GM18861 (cell line): ENCODE results near the gene KCNMB4.
"Not testable (repeated sequence)": the region's sequence is repeated elsewhere in the genome, so short reads cannot be mapped to it uniquely, and the experiment has no call there.

Experiments
- ATAC-seq: cut with Tn5 transposase; IDR thresholded peaks from one replicate; pipeline ENCODE4 v1.9.1; 2021; ENCODE audit not compliant: unreplicated experiment

KCNMB4 gene

GRCh38 chr12:70367258-70368141, 1.4 kb downstream of the KCNMB4 start:
- ATAC-seq = no peak

GRCh38 chr12:70372881-70373280, 6.8 kb downstream of the KCNMB4 start:
- no peak for ATAC-seq

GRCh38 chr12:70379846-70380245, 13.8 kb downstream of the KCNMB4 start:
- no peak for ATAC-seq

- no peak for ATAC-seq
Measured at GRCh38 chr12:70383484-70383883, 17.4 kb downstream of the KCNMB4 start.

GRCh38 chr12:70383886-70384285, 17.8 kb downstream of the KCNMB4 start:
- no peak for ATAC-seq

GRCh38 chr12:70386771-70387170, 20.7 kb downstream of the KCNMB4 start:
- no peak for ATAC-seq

GRCh38 chr12:70389678-70390077, 23.6 kb downstream of the KCNMB4 start:
- no peak for ATAC-seq

GRCh38 chr12:70392631-70393030, 26.5 kb downstream of the KCNMB4 start:
- not testable (repeated sequence) for ATAC-seq

GRCh38 chr12:70393787-70394499, 27.9 kb downstream of the KCNMB4 start:
- no peak for ATAC-seq

GRCh38 chr12:70398002-70398401, 31.9 kb downstream of the KCNMB4 start:
- ATAC-seq = no peak

GRCh38 chr12:70398862-70399261, 32.8 kb downstream of the KCNMB4 start:
- no peak for ATAC-seq

- ATAC-seq = no peak
Measured at GRCh38 chr12:70399311-70399710, 33.2 kb downstream of the KCNMB4 start.

- no peak for ATAC-seq
Measured at GRCh38 chr12:70400124-70400523, 34.0 kb downstream of the KCNMB4 start.

GRCh38 chr12:70402597-70402996, 36.5 kb downstream of the KCNMB4 start:
- ATAC-seq = no peak

GRCh38 chr12:70403826-70404225, 37.7 kb downstream of the KCNMB4 start:
- no peak for ATAC-seq

GRCh38 chr12:70408004-70408790, 42.1 kb downstream of the KCNMB4 start:
- ATAC-seq = no peak

GRCh38 chr12:70415987-70416386, 49.9 kb downstream of the KCNMB4 start:
- no peak for ATAC-seq

- ATAC-seq = no peak
Measured at GRCh38 chr12:70417121-70417520, 51.0 kb downstream of the KCNMB4 start.

GRCh38 chr12:70418101-70418500, 52.0 kb downstream of the KCNMB4 start:
- ATAC-seq = no peak

- no peak for ATAC-seq
Measured at GRCh38 chr12:70422631-70423030, 56.5 kb downstream of the KCNMB4 start.

- ATAC-seq = no peak
Measured at GRCh38 chr12:70426620-70427019, 60.5 kb downstream of the KCNMB4 start.
